ENCODE measurements around the gene GNB1L.
"Not testable (repeated sequence)": the region's sequence is repeated elsewhere in the genome, so short reads cannot be mapped to it uniquely, and the experiment has no call there.

The GNB1L gene

DNA sequence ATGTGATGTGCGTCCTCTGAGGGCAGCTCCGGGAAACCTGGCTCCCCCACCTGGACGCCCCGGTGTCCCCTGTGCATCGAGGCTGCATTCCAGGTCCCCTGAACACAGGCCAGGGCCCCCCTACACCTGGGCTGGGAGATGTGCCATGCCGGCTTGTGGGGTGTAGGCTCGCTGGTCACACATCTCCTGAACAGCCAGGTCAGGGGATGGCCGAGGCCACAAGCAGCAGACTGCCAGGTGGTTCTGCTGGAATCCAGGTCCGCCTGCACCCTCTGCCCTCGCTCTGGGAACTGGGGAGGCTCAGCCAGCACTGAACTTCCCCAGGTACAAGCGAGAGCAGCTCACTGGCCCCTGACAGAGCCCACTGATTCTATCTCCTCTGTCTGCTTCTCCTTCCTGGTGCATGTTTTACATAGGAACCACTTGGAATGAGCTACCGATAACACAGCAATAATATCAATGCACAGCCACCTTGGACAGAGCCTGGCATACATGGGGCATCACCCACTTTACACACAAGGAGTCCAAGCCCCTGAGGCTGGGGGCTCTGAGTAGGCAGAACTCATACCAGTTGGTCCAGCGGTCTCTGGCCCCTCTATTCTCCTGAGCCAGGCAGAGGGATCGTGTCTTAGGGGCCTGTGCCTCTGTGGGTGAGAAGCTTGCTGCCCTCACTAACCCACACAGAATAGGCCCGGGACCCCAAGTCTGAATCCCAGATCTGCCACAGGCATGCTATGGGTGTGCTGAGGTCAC lies 47.3 kb downstream of the GNB1L start:
- no peak for FAIRE-seq

DNA sequence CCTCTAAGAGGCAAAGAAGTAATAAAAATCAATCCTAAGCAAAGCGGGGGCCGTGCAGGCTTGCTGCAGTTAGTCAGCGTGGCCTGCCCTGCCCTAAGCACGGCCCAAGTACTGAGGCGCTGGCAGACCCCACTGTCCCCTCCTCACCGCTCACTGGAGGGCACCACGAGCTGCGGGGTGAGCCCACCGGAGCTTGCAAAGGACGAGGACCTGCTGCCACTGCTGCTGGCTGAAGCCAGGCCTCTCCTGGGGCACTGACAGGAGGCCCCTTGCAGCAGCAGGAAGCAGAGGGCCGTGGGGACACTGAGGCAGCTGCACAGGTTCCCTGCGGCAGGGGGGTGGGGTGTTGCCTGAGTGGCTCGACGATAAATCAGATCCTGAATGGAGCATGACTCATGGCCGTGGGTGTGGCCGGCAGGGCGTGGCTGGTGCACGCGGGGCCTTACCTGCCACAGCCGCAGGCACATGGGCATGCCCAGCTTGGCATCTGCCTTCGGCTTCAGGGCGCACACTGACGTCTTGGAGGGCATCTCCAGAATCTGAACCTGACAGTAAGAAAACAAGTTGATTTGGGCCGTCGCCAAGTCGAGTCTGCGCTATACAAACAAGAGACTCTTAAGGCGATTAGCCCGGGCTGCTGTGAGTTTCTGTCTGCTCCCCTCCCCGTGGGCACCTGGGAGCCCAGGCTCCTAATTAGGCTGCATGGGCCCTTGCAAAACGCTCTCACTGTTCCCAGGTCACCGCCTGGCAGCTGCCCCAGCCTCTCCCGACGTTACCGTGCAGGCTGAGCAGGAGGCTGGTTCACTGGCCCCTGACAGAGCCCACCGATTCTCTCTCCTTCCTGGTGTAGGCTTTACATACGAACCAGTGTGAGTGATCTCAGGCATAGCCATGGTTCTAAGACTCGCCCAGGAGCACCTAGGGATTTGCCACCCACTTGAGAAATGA lies 48.2 kb downstream of the GNB1L start:
- FAIRE-seq: no peak

DNA sequence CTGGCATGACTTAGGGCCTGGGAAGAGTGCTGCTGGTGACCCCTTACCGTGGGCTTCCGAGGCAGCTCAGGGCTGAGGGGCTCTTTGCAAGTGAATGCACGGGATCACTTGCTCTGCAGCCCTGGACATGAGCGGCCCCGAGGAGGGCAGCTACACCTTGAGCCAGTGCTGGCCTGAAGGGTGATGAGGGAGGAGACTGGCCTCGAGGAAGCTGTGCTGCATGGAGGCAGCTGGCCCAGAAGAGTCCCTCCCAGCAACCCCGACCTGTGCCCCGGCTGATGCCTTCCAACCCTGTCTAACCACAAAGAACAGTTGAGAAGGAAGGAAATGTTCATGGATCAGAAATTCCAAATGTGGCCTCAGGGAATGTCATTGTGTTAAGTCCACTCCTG lies 48.9 kb downstream of the GNB1L start:
- no peak for FAIRE-seq

DNA sequence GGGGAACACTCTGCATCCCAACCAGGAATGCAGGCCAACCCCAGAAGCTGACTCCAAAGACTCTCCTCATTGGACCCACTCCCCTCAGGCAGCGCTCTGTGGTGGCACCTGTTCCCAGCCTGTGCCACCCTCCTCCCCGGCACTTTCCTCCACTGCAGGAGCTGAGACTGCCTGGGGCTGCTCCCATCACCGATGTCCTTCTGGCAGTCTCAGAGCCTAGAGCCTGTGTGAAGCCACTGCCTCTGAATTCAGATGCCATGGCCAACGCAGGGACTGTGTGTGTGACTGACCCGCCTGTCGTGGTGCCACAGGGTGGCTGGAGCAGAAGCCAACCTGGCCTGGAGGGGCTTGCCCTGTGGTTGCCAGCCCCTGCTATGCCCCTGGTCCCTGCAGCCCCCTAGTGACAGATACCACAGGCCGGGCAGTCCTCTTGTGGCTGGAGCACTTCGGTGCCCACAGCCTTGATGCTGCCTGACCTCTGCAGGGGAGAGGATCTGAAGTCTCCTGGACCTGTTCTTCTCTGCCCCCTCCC lies 50.9 kb downstream of the GNB1L start:
- no peak for FAIRE-seq

DNA sequence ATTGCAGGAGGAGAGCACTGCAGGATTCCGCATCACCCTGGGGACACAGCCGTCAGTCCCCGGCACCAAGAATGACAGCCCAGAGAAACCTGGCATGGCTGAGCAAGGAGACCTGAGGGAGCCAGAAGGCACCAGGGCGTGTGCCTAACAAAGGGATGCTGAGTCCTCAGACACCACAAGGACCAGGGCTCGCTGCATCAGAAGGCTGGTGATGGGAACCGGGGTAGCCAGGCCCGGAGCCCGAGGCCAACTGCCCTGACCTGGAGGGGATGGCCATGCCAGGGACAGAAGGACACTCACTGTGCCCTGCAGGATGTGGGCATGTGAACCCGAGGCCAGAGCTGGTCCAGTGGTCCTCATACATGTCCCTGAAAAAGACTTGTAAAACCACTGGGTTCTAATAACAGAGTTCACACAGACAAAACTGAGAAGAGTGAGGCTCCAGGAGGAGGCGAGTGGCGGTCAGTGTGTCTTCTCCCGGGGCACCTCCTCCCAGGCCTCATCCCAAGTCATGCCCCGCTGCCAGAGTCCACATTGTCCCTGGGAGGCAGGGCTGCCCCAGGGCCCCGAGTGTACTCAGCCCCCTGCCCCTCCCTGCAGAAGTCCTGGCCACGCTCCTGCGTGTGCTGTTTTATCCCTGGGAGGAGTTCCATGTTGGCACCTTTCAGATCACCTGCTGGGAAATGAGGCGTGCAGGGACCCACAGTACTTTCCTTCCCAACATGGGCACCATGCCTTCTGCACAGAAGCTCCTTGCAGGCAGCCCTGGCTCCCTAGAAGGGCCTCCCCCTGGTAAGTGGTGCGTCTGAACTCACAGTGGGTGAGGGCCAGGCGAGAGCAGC lies 51.6 kb downstream of the GNB1L start:
- no peak for FAIRE-seq

DNA sequence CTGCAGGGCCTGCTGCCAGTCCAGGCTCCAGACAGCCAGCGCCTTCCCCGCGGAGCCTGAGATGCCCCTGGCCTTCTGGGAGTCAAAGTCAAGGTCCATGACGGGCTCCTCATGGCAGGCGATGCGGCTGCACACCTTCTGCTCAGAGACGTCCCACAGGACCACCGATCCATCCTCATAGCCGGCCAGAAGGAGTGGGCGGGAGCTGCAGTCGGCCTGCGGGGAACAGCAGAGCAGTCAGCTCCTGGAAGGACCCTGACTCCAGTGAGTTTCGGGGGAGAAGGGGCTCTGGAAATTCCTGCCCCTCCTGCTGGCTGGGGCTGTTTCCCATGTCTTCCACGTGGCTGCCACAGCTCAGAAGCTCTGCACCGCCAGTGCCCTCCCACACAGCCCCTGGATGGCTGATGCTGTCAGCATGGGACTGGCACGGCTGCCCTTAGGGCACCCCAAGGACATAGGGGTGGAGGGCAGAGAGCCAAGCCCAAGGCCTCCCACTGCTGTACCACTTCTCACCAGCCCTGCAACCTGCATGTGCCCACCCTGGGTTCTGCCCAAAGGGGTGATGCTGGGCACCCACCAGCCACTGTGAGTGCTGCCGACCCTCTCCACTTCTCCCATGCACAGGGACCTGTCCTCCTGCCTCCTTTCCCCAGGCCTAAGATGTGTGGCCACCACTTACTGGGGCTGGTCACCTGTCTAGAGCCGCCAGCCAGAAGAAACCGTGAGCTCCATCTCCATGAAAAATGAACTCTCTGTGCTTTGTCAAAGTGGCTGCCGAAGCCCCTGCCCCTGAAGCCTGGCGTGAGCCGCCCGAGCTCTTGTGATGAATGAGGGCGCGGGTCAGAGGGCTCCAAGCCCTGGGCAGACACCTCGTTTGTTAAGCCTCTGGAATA lies 52.4 kb downstream of the GNB1L start:
- FAIRE-seq: no peak

DNA sequence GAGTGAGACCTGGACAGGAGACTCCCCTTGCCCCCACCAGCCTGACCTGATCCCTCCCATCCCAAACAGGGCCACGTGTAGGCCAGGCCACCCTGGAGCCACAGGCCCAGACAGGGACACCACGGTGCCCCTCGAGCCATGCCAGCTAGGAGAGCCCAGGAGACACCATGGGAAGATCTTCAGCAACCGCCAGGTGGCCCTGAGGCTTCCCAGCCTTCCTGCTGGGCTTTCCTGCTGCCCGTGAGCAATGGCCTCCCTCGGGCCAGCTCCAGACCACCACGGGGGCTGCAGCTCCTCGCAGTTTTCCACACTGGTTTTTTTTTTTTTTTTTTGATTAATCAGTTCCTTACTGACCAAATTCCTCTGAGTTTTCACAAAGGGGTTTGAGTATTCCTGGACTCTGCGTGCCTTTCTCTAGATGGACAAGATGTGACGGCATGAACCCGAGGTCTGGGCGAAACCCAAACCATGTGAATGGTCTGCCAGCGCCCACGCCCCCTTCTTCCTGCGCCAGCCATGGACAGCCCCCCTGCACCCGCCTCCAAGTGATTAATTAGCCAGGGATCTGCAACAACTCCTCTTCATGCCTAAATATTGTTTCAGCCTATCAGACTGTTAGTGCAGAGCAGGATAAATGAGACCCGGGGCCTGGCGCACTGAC lies 53.2 kb downstream of the GNB1L start:
- FAIRE-seq: no peak

DNA sequence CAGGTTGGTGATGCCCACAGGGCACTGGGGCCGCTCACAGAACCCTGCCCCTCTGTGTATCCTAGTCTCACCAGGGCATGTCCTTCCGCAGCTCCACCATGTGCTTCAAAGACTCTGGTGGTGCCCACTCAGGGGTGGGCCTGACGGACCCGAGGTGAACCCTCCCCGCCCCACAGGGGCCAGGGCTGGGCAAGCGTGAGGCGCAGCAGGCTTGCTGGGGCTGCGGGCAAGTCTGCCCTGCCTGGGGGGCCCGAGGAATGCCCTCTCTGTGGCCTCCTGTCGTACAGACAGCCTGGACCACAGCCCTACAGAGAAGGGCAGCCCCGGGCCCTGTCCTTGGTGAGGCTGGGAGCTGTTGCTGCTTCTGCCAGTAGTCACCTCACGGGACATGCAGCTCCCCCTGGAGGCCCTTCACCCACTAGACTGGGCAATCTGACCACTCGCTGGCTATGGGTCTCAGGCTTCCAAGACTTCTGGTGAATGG lies 53.9 kb downstream of the GNB1L start:
- no peak for FAIRE-seq

DNA sequence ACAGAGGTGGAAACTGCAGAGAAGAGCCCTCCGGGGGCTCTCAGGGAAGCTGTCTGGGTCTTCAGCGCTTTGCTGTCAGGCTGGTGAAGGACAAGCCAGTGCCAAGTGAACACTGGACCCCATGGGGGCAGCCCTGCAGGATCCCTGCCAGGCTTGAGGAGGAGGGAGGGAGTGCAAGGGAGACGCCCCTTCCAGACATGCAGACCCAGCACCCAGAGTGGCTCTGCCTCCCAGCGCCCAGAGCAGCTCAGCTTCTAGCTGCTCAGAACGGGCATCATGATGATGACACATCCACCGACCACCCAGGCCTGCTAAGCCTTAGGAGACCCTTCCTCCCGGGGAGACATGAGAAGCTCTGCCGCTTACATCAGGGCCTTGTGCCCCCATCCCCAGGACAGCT lies 54.4 kb downstream of the GNB1L start:
- no peak for FAIRE-seq

DNA sequence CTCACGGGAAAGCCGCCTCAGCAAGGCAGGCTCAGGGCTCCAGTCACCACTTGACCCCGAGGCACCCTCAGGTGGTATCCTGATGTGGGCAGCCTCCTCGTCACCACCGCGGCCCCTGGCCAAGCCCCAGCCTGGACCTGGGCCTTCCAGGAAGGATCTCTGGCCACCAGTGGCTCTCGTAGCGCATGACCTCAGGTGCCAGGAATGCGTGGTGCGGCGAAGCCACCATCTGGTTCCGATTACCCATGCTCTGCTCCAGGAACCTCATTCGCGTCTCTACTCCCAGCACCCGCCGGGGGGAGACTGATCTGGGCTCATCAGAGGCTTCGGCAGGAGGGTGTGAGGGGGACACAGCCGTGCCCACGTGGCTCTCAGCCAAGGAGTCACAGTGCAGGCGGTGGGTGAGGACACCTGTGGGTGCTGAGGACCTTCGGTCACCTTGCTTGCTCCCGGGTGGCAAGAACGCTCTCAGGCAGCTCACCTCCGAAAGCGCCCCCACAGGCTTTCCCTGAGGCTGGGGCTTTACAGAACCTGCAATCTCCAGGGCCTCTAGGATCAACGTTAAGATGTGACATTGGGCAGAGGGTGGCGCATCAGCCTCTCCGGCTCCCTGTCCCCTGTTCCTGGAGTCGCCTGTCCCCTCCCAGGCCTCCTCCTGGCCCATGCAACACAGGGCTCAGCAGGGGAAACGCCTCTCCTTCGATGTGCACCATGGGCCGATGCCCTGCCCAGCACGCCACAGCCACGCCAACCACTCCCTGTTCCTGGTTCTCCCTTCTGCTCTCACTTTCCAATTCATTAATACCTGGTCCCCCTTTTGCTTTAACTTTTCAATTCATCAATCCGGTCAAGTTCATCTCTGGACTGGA lies 55.1 kb downstream of the GNB1L start:
- FAIRE-seq: no peak

DNA sequence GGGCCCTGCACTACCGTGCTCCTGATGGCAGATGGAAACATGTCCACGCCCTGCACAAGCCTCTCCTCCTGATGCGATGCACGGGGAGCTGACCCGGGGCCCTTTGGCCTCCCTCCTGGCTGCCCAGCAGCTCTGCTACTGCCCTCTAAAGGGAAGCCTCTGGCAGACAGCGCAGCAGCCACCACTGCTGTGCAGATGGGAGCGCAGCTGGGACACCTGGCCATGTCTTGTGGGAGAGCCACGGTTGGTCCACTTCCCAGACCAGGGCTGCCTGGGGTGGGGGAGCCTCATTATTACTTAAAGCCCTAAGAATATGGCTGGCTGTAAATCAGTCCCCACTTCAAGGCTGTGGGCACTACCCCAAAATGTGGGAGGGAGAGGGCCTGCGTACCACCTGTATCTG lies 55.8 kb downstream of the GNB1L start:
- FAIRE-seq: no peak

DNA sequence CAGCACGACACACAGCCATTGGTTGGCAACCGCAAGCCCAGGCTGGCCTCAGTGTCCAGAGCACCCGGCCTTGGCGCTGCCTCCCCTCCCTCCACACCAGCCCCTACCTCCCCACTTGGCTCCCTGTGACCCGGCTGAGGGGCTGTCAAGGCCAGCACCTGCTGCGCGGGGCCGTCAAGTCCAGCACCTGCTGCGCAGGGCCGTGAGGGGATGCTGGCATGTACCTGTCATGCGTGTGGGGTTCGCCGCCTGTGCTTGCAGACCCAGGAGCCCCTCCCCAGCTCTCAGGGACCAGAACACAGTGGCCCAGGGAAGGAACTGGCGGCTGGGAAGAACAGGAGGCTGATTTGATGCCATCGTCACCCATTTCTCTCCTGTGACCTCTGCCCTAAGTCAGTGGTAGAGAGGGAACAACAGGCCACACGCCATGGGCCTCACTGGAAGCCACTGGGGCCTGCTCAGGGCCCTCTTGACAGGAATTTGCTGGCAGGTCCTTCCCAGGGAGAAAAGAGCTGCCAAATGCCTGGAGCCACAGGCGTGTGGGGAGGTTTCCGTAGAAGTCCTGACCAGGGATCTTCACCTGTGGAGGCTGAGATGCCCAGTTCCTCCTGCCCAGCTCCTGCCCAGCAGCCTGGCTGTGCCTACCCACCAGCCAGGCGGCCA lies 56.5 kb downstream of the GNB1L start:
- FAIRE-seq: no peak

DNA sequence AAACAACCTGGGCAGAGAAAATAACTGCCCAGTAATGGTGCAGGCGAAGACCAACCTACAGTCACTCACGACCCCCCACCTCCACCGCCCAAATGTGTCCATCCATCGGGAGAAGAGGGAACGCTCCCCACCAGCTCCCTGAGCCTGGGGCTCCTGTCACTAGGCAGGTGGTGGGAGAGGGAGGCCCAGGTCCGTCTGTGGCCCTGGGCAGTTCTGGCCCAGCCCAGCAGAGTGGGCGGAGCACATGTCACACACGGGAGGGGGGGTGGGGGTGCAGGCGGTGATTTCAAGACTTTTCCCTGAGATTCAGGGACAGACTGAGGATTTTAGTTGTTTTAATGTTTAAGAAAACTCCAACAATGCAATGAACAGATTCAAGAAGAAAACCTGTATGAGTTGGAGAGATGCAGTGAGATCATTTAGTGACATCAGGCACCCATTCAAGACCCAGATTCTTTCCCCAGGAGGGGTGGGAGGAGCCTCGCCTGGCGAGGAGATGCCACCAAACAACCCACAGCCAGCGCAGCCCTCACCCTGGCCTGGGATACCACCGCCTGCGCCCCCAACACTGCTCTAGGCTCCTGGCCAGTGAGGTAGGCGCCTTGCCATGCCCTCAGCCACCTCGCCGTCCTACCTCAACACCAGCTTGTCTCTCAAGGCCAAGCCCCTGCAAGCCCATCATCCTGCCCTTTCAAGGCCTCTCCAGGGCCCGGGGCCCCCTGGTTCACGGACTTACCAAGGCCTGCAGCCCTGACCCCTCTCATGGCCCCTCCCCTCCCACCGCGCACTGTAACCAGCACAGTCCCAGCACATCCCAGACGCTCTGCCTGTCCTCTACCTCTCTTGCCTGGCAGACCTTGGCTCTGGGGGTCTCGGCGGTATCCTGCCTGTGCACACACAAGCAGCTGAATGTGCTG lies 57.3 kb downstream of the GNB1L start:
- FAIRE-seq: no peak

DNA sequence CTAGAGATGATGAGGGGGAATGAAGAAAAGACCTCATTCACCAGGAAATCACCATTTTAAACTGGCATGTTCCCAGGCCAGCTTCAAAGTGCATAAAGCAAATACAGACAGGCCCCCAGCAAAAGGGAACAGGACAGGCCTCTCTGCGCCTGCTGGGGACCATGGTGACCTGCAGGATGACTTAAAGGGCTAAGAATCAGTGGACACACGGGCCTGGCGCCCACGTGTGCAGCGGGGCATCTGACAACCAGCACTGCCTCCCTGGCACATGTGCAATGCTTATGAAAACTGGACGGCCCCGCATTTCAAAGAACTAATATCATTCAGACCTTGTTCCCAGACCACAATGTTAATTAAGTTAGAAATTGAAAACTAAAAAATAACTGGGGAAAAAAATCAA lies 58.5 kb downstream of the GNB1L start:
- FAIRE-seq: no peak

DNA sequence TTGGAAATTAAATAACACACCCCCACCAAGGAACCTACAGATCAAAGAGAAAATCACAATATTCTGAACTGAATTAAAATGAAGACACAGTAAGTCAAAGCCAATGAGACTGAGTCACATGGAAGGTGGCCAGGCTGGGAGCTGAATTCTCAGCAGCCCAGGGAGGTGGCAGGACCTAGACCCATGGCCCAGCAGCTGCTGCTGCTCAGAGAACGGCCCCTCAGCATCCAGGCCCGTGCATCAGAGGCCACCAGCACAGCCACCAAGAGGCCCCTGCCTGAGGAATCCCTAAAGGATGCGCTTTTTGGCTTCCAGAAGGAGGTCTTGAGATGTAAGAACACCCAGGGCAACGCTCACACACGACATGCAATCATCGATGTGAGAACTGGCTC lies 59.1 kb downstream of the GNB1L start:
- no peak for FAIRE-seq

DNA sequence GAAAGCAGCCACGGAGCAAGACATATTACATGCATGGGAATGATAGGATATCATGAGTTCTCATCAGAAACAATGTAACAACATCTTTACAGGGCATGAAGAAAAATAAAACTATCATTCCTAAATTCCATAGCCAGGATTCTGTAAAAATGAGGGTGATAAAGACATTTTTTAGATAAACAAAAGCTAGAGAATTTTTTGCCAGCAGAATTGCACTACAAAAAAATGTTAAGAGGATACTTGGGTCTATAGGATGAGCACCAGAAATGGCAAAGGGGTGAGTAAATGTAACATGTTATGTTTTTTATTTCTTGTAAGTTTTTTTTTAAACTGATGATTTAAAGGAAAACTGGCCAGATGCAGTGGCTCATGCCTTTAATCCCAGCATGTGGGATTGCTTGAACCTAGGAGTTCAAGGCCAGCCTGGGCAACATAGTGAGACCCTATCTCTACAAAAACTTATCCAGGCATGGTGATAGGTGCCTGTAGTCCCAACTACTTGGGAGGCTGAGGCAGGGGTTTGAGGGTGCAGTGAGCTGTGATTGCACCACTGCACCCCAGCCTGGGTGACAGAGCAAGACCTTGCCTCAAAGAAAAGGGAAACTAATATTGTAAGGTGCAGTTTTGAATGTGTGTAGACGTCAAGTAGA lies 60.9 kb downstream of the GNB1L start:
- no peak for FAIRE-seq

DNA sequence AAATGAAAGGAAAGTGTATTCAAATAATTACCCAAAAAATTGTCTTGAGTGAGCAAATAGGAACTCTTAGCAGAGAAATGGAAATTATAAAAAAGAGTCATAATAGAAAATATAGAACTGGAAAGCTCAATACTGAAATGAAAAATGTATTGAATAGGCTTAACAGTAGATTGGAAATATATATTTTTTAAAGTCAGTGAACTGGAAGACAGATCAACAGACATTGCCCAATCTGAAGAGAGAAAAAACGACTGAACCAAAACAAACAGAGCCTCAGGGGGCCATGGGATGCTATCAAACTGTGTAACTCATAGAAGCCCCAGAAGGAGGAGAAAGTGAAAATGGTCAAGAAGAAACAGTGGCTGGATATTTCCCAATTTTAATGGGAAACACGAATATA lies 61.5 kb downstream of the GNB1L start:
- no peak for FAIRE-seq

DNA sequence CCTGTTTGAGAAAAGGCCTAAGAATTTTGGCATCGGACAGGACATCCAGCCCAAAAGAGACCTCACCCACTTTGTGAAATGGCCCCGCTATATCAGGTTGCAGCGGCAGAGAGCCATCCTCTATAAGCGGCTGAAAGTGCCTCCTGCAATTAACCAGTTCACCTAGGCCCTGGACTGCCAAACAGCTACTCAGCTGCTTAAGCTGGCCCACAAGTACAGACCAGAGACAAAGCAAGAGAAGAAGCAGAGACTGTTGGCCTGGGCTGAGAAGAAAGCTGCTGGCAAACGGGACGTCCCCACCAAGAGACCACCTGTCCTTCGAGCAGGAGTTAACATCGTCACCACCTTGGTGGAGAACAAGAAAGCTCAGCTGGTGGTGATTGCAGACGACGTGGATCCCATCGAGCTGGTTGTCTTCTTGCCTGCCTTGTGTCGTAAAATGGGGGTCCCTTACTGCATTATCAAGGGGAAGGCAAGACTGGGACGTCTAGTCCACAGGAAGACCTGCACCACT lies 62.2 kb downstream of the GNB1L start:
- FAIRE-seq: not testable (repeated sequence)
